Glutamatergic neuron (in vitro differentiated cells): Measurements from ENCODE around the gene SP7. TPM values are rescaled to one million over a fixed set of nuclear protein-coding genes. Genes with fewer than 3 reads are reported as not detected.
"Not testable (repeated sequence)": the region's sequence is repeated elsewhere in the genome, so short reads cannot be mapped to it uniquely, and the experiment has no call there.

Source experiments
- DNase-seq: peaks from one replicate; pipeline ENCODE4 v3.0.0; 2022
- H3K27ac Mint-ChIP-seq: one replicate; pipeline ENCODE4 v1.8.0; 2020; ENCODE audit warnings: mild to moderate bottlenecking, mixed read lengths, inconsistent platforms; ENCODE audit not compliant: unreplicated experiment
- H3K27me3 Mint-ChIP-seq: one replicate; pipeline ENCODE4 v1.8.0; 2020; ENCODE audit warnings: mild to moderate bottlenecking, moderate library complexity, mixed read lengths, inconsistent platforms; ENCODE audit not compliant: unreplicated experiment
- H3K36me3 Mint-ChIP-seq: one replicate; pipeline ENCODE4 v1.8.0; 2020; ENCODE audit warnings: mild to moderate bottlenecking, mixed read lengths, inconsistent platforms; ENCODE audit not compliant: unreplicated experiment
- H3K4me1 Mint-ChIP-seq: one replicate; pipeline ENCODE4 v1.8.0; 2020; ENCODE audit warnings: mild to moderate bottlenecking, low read depth, mixed read lengths, inconsistent platforms; ENCODE audit not compliant: unreplicated experiment
- H3K4me3 Mint-ChIP-seq: one replicate; pipeline ENCODE4 v1.8.0; 2020; ENCODE audit warnings: mild to moderate bottlenecking, mixed read lengths, inconsistent platforms; ENCODE audit not compliant: unreplicated experiment
- H3K9me3 Mint-ChIP-seq: one replicate; pipeline ENCODE4 v1.8.0; 2020; ENCODE audit warnings: mild to moderate bottlenecking, moderate library complexity, mixed read lengths, inconsistent platforms; ENCODE audit not compliant: unreplicated experiment
- CTCF ChIP-seq: fragments of 200-600 bp; sonication (generic); IDR thresholded peaks from one replicate; pipeline ENCODE4 v1.5.0; 2021; ENCODE audit not compliant: partially characterized antibody, unreplicated experiment
- total RNA-seq: library from RNA; stranded (reverse); fragmentation: NEBNext Ultra II Directional; extraction: Animal tissue kit (Norgen Biotek cat#: 25700); gene quantifications from one replicate; pipeline ENCODE4 v1.2.1, GENCODE V29; 2021; ENCODE audit not compliant: unreplicated experiment

Gene SP7
- total RNA-seq, 1 donor from 2014 or later, result not detected

GRCh38 chr12:53380104-53380793 is 44.1 kb upstream of the SP7 start, which contains the start of gene SP1:
SP1 (plus strand) TSS chr12:53380176; CDS start chr12:53380292, 116 bp downstream.
- Mint-ChIP-seq H3K27me3 (peaks cover 3% of the 10 kb centered on the region), H3K9me3 (peaks cover 5% of the 10 kb centered on the region), H3K4me1 (peaks cover 14% of the 10 kb centered on the region), H3K36me3 (no peaks in the 10 kb centered on the region), H3K27ac (peak within 1 kb of the TSS; percentile 85), H3K4me3 (peak within 1 kb of the TSS; percentile 88)
- DNase-seq, result peak; percentile 97
- no peak for TF ChIP-seq CTCF

GRCh38 chr12:53379389-53380103 is 43.4 kb upstream of the SP7 start:
- Mint-ChIP-seq H3K4me3 (no peak overlapping the region), H3K9me3 (peaks cover 5% of the 10 kb centered on the region), H3K36me3 (no peaks in the 10 kb centered on the region), H3K27me3 (peaks cover 3% of the 10 kb centered on the region), H3K4me1 (peaks cover 14% of the 10 kb centered on the region), H3K27ac (no peak overlapping the region)
- no peak for TF ChIP-seq CTCF
- DNase-seq, result peak; percentile 90

- Mint-ChIP-seq H3K27ac (no peak overlapping the region), H3K36me3 (no peaks in the 10 kb centered on the region), H3K4me3 (no peak overlapping the region), H3K9me3 (peaks cover 5% of the 10 kb centered on the region), H3K4me1 (peaks cover 14% of the 10 kb centered on the region), H3K27me3 (peaks cover 3% of the 10 kb centered on the region)
- no peak for TF ChIP-seq CTCF
- DNase-seq, result no peak
These were observed 42.7 kb upstream of the SP7 start for GRCh38 chr12:53378724-53379388.

- no peak for DNase-seq
- Mint-ChIP-seq H3K4me1 (peaks cover 10% of the 10 kb centered on the region), H3K9me3 (peaks cover 5% of the 10 kb centered on the region), H3K27ac (no peak overlapping the region), H3K4me3 (no peak overlapping the region), H3K36me3 (no peaks in the 10 kb centered on the region), H3K27me3 (peaks cover 3% of the 10 kb centered on the region)
- TF ChIP-seq CTCF, result no peak
These were observed 42.1 kb upstream of the SP7 start for GRCh38 chr12:53378222-53378621.

- no peak overlapping the region for H3K27ac Mint-ChIP-seq
- TF ChIP-seq CTCF, result no peak
- H3K27me3 Mint-ChIP-seq, result peaks cover 2% of the 10 kb centered on the region
- no peaks in the 10 kb centered on the region for H3K36me3 Mint-ChIP-seq
- peaks cover 7% of the 10 kb centered on the region for H3K9me3 Mint-ChIP-seq
- DNase-seq, result no peak
- peaks cover 8% of the 10 kb centered on the region for H3K4me1 Mint-ChIP-seq
- no peak overlapping the region for H3K4me3 Mint-ChIP-seq
These were observed 40.6 kb upstream of the SP7 start for GRCh38 chr12:53376747-53377146.

- H3K4me3 Mint-ChIP-seq, H3K9me3 Mint-ChIP-seq, H3K27me3 Mint-ChIP-seq, H3K27ac Mint-ChIP-seq, H3K36me3 Mint-ChIP-seq, DNase-seq, H3K4me1 Mint-ChIP-seq: not testable (repeated sequence)
These were observed 38.1 kb upstream of the SP7 start for GRCh38 chr12:53374277-53374676.

- H3K36me3 Mint-ChIP-seq, H3K4me1 Mint-ChIP-seq, H3K4me3 Mint-ChIP-seq, H3K27me3 Mint-ChIP-seq, H3K9me3 Mint-ChIP-seq, H3K27ac Mint-ChIP-seq, DNase-seq: not testable (repeated sequence)
These were observed 37.5 kb upstream of the SP7 start for GRCh38 chr12:53373554-53374133.
